Esophagus squamous epithelium (tissue), 4 donors: ENCODE measurements around the gene CDV3.

Experiments used
- POLR2A ChIP-seq, 4 donors: fragments of 450-650 bp; IDR thresholded peaks; one replicate each; pipeline ENCODE4 v1.6.1; 2017; ENCODE audit warnings: antibody characterized with exemption in 4 of 4, mild to moderate bottlenecking in 4 of 4, moderate library complexity in 3 of 4
- TF ChIP-seq, protein P1 (sequence below), 6 experiments: fragments of 450-650 bp in 4 of 6; fragments of 200-600 bp in 2 of 6; sonication (generic) in 2 of 6; IDR thresholded peaks; one replicate each; pipeline ENCODE4 v1.5.1; 2016 to 2019; ENCODE audit warnings: antibody characterized with exemption in 6 of 6, mild to moderate bottlenecking in 4 of 6, moderate library complexity in 4 of 6

DNA sequence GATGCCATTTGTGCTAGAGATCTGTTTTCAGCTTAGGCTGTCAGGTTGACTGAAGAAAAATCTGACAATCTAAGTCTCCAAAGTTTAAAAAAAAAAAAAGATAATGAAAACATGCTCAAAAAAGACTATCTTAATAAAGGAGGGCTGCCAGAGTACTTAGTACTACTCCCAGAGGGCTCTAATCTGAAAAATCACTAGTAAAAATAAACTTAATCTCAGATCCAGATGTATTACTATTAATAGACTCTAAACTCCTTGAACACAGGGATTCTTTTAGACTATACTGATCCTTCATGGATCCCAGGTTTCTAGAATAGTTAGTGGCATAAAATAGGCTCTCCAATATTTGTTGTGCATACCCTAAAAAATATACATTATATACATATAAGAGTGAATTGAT is 54.3 kb downstream of the CDV3 start:
- TF ChIP-seq POLR2A (IDR thresholded peaks at IDR 0.05), result no peak
- TF ChIP-seq, protein P1, sequence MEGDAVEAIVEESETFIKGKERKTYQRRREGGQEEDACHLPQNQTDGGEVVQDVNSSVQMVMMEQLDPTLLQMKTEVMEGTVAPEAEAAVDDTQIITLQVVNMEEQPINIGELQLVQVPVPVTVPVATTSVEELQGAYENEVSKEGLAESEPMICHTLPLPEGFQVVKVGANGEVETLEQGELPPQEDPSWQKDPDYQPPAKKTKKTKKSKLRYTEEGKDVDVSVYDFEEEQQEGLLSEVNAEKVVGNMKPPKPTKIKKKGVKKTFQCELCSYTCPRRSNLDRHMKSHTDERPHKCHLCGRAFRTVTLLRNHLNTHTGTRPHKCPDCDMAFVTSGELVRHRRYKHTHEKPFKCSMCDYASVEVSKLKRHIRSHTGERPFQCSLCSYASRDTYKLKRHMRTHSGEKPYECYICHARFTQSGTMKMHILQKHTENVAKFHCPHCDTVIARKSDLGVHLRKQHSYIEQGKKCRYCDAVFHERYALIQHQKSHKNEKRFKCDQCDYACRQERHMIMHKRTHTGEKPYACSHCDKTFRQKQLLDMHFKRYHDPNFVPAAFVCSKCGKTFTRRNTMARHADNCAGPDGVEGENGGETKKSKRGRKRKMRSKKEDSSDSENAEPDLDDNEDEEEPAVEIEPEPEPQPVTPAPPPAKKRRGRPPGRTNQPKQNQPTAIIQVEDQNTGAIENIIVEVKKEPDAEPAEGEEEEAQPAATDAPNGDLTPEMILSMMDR (IDR thresholded peaks at IDR 0.05), result no peak
